GM18873 (cell line): ENCODE data around the gene ODR4.
"Not testable (repeated sequence)": the region's sequence is repeated elsewhere in the genome, so short reads cannot be mapped to it uniquely, and the experiment has no call there.

Experiments
- ATAC-seq: cut with Tn5 transposase; IDR thresholded peaks from one replicate; pipeline ENCODE4 v1.9.1; 2021; ENCODE audit warnings: mild to moderate bottlenecking, moderate library complexity, moderate number of reproducible peaks; ENCODE audit not compliant: unreplicated experiment, low FRiP score

ODR4 gene

DNA sequence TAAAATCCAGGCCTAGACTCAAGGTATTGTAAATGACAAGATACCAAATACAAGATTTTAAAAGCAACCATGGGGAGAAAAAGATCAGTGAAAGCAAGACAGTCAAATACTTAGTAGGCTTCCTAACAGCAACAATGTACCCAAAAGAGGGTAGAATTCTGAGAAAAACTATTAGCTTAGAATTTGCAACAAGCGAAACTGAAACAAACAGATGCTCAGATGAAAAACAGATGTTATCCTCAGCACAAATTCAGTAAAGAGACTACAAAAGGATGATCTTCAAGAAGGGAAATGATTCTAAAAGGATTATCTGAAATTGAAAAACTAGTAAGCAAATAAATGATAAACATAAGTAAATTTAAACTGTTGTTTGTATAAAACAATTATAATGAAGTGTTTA lies 45.3 kb downstream of the ODR4 start:
- ATAC-seq, result peak; percentile 94

DNA sequence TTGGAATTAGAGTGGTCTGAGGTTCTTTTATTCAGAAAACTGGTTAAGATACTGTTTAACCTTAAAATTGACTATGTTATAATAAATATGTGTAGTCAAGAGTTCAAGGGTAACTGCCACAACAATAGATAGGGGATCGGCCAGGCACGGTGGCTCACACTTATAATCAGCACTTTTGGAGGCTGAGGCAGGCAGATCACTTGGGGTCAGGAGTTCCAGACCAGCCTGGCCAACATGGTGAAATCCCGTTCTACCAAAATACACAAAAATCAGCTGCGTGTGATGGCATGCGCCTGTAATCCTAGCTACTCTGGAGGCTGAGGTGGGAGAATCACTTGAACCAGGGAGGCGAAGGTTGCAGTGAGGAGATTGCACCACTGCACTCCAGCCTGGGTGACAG lies 45.8 kb downstream of the ODR4 start:
- no peak for ATAC-seq

DNA sequence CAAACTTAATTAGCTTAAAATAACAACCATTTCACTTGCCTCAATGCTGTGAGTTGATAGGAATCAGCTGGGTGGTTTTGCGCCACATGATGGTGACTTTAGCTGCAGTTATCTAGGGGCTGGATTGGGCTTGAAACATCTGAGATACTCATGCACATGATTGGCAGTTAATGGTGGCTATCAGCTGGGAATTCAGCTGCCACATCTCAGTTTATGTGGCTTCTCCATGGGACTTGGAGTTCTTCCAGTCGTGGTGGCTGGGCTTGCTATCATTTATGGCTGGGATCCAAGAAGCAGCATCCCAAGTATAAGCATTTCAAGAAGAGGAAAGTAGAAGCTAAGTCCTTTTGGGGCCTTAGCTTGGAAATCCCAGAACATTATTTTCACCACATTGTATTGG lies 48.9 kb downstream of the ODR4 start:
- ATAC-seq, result no peak

DNA sequence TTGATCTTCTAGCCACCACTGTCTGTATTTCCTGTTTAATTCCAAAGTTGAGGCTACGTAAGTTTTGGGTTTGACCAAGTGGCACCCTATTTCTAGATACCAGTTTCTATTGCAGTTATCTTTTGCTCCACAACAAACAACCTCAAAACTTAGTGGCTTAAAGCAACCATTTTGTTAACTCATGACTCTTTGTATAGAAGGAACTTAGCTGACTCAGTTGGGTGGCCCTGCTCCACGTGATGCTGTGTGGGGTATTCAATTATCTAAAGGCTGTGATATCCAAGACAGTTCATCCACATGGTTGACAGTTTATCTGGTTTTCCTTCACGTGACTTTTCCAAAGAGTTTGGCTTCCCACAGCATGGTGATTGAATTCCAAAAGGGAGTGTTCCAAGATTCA lies 50.5 kb downstream of the ODR4 start:
- ATAC-seq, result no peak

DNA sequence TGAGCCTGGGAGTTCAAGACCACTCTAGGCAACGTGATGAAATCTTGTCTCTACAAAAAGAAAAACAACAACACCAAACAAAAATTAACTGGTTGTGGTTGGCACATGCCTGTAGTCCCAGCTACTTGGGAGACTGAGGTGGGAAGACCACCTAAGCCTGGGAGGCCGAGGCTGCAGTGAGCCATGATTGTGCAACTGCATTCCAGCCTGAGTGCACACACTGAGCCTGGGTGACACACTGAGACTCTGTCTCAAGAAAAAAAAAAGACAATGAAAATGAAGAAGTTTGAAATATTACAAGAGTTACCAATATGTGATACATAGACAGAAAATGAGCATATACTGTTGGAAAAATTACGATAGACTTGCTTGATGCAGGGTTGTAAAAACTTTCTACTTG lies 53.4 kb downstream of the ODR4 start:
- no peak for ATAC-seq

DNA sequence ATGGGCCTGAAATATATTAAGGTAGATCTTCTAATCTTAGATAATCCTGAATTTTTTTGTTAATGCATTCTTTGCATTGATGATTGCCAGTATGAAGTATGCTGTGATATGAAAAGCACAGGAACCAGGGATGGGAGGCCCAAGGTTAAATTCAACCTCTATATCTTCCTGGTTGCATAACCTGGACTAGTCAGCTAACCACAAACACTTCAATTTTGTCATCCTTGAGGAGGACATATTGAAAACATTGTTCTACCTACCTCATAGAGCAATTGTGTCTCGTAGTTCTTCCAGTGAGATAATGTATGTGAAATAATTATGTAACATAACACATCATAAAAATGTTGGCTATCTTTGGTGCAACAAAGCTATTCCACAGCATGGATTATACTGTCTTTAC lies 59.7 kb downstream of the ODR4 start:
- no peak for ATAC-seq

DNA sequence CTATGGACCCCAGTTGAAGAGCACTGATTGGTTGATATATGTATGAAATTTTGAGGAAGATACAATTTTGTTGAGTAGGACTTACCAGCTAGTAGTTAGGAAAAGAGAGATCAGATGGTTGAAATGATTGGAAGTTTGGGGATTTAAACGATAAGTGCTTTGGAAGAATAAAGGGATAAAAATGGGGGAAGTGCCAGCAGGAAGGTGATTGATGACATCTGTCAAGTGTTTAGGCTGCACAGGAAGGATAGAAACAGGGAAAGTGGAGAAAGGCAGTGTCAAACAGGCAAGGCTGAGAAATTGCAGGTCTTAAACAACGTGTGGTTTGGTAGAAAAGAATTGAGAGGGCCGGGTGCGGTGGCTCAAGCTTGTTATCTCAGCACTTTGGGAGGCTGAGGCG lies 62.9 kb downstream of the ODR4 start:
- ATAC-seq, result no peak

DNA sequence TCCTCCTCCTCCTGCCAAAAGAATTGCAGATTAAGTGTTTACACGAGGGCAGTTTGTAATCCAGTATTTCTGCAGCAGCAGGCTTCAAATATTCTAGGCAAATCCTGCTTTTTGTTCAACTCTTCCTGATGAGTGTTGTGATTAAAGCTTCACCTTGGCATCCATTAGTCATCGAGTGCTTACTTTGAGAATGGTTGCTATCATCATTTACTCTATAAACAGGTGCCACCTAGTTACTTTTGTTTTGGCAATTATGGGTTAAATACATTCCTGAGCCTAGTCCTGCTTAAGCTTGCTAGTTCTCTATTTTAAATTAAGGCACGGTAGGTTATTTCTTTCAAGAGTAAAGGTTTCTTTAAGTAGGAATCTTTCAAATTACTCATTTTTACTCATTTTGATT lies 64.9 kb downstream of the ODR4 start:
- no peak for ATAC-seq

DNA sequence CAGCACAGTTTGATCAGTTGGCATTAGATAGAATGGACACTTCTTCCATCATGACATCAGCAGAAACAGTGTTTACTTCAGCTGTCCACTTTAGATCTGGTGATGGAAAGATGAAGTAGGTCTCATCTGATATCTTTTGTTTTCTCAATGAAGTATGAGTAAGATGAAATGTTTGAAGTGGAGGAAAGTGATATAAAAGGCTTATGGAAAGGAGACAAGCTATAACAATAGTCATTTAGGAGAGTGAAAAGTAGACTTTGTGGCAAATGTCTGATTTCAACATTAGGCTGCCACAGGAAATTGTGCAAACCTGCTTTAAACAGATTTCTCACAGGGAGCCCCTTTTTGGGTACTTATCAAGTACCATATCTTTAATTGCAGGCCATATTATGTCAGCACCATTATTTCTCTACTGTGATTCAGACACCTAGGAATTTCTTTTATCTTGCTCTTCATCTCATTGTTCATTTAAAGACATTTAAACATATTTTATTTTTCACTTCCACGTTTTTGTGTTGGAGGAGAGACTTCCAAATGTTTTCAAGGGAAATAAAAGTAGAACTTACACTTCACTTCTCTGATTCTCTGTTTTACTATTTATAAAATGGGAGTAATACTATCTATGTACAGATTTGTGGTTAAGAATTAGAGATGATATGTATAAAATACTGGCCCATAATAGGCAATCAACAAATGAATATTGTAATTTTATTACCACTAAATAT lies 67.2 kb downstream of the ODR4 start:
- no peak for ATAC-seq

DNA sequence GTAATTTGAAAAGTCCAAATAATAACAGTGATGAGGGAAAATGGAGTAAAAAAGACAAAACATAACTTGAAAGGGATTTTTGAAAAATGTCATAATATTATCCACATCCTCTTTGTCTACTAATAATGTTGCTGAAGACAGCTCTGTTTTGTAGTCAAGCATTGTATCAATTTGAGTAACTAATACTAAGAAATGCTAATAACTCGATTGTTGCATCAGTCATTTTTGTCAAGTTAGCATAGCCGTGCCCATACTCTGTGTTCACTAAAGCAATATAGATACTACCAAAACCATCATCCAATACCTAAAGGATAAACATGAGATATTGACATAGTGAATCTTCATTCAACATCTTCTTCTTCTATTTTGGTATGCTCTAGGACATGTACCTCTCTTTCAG lies 68.0 kb downstream of the ODR4 start:
- peak; percentile 56 for ATAC-seq

DNA sequence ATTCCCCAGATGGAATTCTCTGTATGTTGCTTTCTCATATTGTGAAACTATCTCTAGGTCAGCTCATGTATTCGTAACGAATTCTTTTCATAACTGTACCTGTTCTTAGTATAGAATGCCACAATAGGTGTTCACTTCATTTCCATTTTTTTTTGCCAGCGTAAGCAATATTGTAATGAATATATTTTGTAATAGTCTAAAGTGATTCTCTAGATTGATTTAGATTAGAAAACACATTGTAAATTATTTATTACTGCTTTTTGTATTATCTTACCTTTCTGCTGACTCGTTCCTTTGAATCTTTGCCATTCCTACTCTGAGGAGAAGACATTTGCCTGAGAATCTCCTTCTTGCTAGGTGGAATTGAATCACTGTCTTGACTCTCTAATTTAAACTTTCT lies 70.5 kb downstream of the ODR4 start:
- no peak for ATAC-seq

DNA sequence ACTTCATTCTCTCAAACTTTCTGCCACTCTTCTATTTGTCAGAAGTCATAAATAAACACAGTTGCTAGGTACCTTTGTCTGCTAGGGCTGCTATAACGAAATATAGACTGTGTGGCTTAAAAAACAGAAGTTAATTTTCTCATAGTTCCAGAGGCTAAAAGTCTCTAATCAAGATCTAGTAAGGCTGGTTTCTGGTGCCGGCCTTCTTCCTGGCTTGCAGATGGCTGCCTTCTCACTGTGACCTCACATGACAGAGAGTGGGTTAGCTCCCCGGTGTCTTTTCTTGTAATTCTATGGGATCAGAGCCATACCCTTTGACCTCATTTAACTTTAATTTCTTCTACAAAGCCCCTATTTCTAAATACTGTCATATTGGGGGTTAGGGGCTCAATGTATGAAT lies 79.3 kb downstream of the ODR4 start:
- no peak for ATAC-seq

DNA sequence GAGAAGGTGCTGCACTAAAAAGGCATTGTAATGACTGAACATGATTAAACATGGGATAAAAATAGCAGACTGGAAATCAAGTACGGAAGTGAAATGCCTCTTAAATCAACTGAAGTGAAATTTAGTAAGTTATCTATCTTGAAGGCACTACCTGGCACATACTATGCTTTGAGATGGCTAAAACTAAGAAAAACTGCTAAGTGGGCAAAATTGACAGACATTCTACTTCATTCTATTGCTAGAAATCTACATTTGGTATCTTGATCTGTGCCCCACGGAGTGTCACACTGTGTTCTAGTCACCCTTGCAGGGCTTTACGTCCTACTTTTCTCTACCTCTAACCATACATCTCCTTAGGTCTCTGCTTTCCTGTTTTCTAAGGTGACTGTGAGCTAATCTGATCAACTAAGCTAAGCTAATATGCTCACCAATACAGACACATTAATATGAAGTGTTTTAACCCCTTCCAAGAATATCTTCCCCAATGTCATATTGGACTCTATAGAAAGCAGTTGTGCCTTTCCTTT lies 81.2 kb downstream of the ODR4 start:
- no peak for ATAC-seq

DNA sequence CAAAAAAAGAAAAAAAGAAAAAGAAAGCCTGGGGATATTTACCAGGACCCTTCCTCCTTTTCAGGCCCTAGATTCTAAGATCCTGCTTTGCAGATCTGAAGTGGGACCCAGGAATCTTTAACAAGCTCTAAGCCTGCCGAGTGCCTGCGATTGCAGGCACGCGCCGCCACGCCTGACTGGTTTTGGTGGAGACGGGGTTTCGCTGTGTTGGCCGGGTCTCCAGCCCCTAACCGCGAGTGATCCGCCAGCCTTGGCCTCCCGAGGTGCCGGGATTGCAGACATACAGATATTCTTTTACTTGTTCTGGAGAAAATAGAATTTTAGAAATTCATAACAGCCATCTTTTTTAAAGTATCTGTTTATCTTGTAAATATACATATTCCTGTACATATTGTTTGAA lies 83.5 kb downstream of the ODR4 start:
- ATAC-seq, result not testable (repeated sequence)

DNA sequence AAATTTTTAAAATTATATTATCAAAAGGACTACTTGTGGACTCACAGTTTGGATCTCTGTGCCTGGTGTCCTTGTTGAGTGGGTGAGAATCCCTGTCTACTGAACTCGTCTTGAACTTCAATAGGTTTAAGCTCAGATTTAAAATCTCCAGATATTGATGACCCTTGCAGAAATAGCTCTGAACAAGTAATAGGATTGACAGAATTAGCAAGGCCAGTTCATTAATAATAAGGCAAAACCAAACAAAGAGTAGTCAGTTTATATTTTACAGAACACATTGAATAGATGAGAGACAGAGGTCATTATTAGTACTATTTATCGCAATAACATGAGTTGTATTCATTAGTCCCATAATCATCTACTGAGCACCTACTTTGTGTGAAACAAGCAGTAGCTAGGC lies 85.4 kb downstream of the ODR4 start, which contains the start of gene PDC:
Gene PDC, minus strand, starts transcription at position 101 of the 400 bp plus-strand sequence. CDS start 11,655 bp downstream, outside the sequence.
- no peak for ATAC-seq

DNA sequence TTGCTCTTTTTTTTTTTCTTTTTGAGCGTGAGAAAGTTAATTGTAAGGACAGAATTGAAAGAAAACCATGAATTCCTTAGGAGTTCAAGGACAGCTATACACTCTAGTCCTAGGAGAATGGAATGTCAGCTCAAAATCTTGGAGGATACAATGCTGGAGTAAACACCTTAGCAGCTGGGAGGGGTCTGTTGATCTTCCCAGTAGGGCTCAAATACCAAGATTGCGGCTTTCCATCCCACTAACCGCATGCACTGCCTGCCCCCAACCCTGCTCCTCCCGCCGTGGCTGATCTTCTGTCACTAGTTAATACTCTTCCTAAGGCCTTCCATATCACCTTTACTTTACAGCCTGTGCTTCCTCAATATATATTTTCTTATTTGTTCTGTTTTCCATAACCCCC lies 87.9 kb downstream of the ODR4 start:
- ATAC-seq, result no peak

DNA sequence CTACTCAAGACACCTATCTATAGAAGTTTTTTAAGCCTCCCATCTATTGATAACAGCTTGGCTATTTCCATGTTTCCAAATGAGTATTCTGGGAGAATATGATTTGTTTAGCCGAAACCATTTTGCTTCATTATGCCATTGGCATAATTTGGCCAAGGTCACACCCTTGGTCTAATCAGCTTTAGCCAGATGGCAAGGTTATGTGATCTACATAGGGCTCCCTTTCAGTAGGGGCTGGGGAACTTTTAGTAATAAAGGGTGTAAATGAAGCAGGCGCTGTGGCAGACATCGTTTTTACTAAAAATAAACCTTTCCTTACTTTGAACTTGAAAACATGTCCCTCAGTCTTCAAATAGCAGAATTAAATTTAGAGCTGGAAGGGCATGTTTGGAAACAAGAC lies 88.3 kb downstream of the ODR4 start:
- no peak for ATAC-seq

DNA sequence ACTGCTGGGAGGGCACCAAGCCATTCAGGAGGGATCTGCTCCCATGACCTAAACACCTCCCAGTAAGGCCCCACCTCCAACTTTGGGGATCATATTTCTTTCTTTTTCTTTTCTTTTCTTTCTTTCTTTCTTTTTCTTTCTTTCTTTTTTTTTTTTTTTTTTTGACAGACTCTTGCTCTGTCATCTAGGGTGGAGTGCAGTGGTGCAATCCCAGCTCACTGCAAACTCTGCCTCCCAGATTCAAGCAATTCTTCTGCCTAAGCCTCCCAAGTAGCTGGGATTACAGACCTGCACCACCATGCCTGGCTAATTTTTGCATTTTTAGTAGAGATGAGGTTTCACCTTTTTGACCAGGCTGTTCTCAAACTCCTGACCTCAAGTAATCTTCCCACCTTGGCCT lies 89.9 kb downstream of the ODR4 start:
- not testable (repeated sequence) for ATAC-seq

DNA sequence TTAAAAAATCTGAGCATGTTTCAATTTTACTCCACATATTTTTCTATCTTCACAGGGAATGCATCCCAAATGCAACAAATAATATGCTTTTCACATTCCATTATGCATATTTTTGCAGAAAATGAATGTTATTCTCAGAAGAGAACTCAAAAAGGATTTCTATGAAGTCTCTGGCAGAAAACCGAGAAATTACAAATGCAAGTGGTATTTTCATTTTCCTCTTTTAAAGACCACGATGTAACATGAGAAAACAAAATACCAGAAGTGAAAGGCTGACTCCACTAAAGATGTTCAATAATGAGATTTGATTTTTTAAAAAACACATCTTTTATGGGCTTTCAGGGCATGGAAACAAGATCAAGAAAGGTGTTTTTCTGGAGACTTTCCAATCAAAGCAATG lies 90.3 kb downstream of the ODR4 start:
- ATAC-seq, result no peak
